HG02870 (cell line): Measurements from ENCODE around the gene BORCS6.
A peak's percentile ranks its signal among the peaks of the same experiment; 100 is the strongest.

Experiments
- ATAC-seq: cut with Tn5 transposase; IDR thresholded peaks from one replicate; pipeline ENCODE4 v1.9.1; 2021; ENCODE audit warnings: mild to moderate bottlenecking, moderate library complexity; ENCODE audit not compliant: unreplicated experiment

The BORCS6 gene

GRCh38 chr17:8143581-8144400 is 46.2 kb downstream of the BORCS6 start:
- no peak for ATAC-seq

- ATAC-seq: no peak
Measured at GRCh38 chr17:8142887-8143580, 46.9 kb downstream of the BORCS6 start.

- ATAC-seq: no peak
Measured at GRCh38 chr17:8142158-8142886, 47.7 kb downstream of the BORCS6 start.

GRCh38 chr17:8141741-8142140 is 48.2 kb downstream of the BORCS6 start:
- ATAC-seq: no peak

GRCh38 chr17:8141045-8141444 is 48.9 kb downstream of the BORCS6 start:
- no peak for ATAC-seq

- no peak for ATAC-seq
Measured at GRCh38 chr17:8140065-8141029, 49.6 kb downstream of the BORCS6 start.

GRCh38 chr17:8138672-8139371 is 51.2 kb downstream of the BORCS6 start:
- peak; percentile 80 for ATAC-seq

GRCh38 chr17:8138374-8138671 is 51.7 kb downstream of the BORCS6 start:
- no peak for ATAC-seq
